ENCODE results near the gene ELMO3. TPM values are rescaled to one million over a fixed set of nuclear protein-coding genes. Genes with fewer than 3 reads are reported as not detected.
A peak's percentile ranks its signal among the peaks of the same experiment; 100 is the strongest.

The ELMO3 gene
- total RNA-seq, 1 experiment from 2014 or later: 45.8 TPM

- TF ChIP-seq ZNF274 (IDR thresholded peaks at IDR 0.05; ENCODE audit: low read depth, low read length) (no peak), TCF7L2 (IDR thresholded peaks at IDR 0.05; ENCODE audit: borderline replicate concordance, extremely low read depth, insufficient read depth, insufficient read length) (no peak), ZBTB33 (IDR thresholded peaks at IDR 0.05; ENCODE audit: extremely low read depth, insufficient replicate concordance, low read length) (no peak), REST (IDR thresholded peaks at IDR 0.05; ENCODE audit: low read depth) (no peak)
Observed at GRCh38 chr16:67248073-67248400, 49.1 kb downstream of the ELMO3 start (continued).

GRCh38 chr16:67248401-67249177 is 49.7 kb downstream of the ELMO3 start, which contains the start of gene SLC9A5:
Gene SLC9A5, plus strand, starts transcription at chr16:67248979. Its CDS starts 36 bp downstream, at chr16:67249015.
- Histone ChIP-seq H3K9me3 (ENCODE audit: control insufficient read depth in 1 of 2, insufficient read depth in 1 of 2, low read depth in 1 of 2, low read length in 2 of 2) (no peaks in the 10 kb centered on the region), H3K36me3 (ENCODE audit: control insufficient read depth in 1 of 2, insufficient read depth in 2 of 2, low read length in 2 of 2) (no peaks in the 10 kb centered on the region), H3K4me2 (ENCODE audit: low read length) (peak within 1 kb of the TSS; percentile 94), H3K27ac (ENCODE audit: low read depth, low read length) (peak within 1 kb of the TSS; percentile 92; the same call in 1 of the 2 replicates), H3K4me1 (ENCODE audit: control insufficient read depth in 1 of 2, insufficient read depth in 2 of 2, low read length in 2 of 2) (peaks cover 29 to 53% of the 10 kb centered on the region in 2 experiments), H3K79me2 (ENCODE audit: insufficient read depth, low read length) (peaks cover 25% of the 10 kb centered on the region), H3K27me3 (ENCODE audit: insufficient read depth, low read length) (no peaks in the 10 kb centered on the region), H3K9ac (ENCODE audit: low read length) (peak within 1 kb of the TSS; percentile 87), H2AFZ (ENCODE audit: low read depth, low read length, poor library complexity, severe bottlenecking) (no peak within 1 kb of the TSS), H3K9me2 (ENCODE audit: insufficient read depth) (no peaks in the 10 kb centered on the region), H4K20me1 (ENCODE audit: insufficient read depth) (no peaks in the 10 kb centered on the region), H3K4me3 (replicated peaks in 1 of 2; ENCODE audit: low read depth in 1 of 2, low read length in 2 of 2) (peak within 1 kb of the TSS; percentile 71 to 92)
- no TSS peak for BruUV-seq (replicated peaks)
- DNase-seq (ENCODE audit: low read depth, low spot score): no peak
- RAD21 ChIA-PET (ENCODE audit: low non-redundant PET in 1 of 2, low total read pairs in 2 of 2, uncharacterized antibody in 2 of 2, unreplicated experiment in 2 of 2): interaction anchor here in 1 of 2 experiments (0.5 kb wide), 1 partner anchor 20 kb away, joined by 3 read pairs; no protein-coding TSS in a partner anchor
- ATAC-seq: no peak
- TF ChIP-seq CBX3 (IDR thresholded peaks at IDR 0.05; ENCODE audit: low read depth): no peak
- no peak for TF ChIP-seq CEBPB (IDR thresholded peaks at IDR 0.05; ENCODE audit: low read depth)
- no peak for TF ChIP-seq POLR2A (IDR thresholded peaks at IDR 0.05; ENCODE audit: borderline replicate concordance, extremely low read depth, insufficient read depth, insufficient read length)
- TF ChIP-seq POLR2AphosphoS5 (IDR thresholded peaks at IDR 0.05; ENCODE audit: low read depth, low read length): peak; percentile 49
- no peak for TF ChIP-seq MAX (IDR thresholded peaks at IDR 0.05)
- no peak for TF ChIP-seq JUND (IDR thresholded peaks at IDR 0.05)
- no peak for TF ChIP-seq ZFX (IDR thresholded peaks at IDR 0.05)
- intact Hi-C loops (cut with micrococcal nuclease): loop anchor here (5.0 kb wide), 1 partner anchor 169 kb away; the partner anchor contains the start of gene ZDHHC1
- POLR2A ChIA-PET: interaction anchor here (1.1 to 2.7 kb wide), 6 partner anchors 12 to 51 kb away, joined by 3 to 13 read pairs (median 12); partner anchors contain the start of gene TMEM208
- CTCF ChIA-PET: interaction anchor here (4.4 kb wide), 1 partner anchor 12 kb away, joined by 17 read pairs; no protein-coding TSS in a partner anchor

All from HCT116 (cell line).